HG03135 (cell line): ENCODE data around the gene RLN3.
"Not testable (repeated sequence)": the region's sequence is repeated elsewhere in the genome, so short reads cannot be mapped to it uniquely, and the experiment has no call there.

Experiments
- ATAC-seq: cut with Tn5 transposase; IDR thresholded peaks from one replicate; pipeline ENCODE4 v1.9.1; 2021; ENCODE audit warnings: mild to moderate bottlenecking, moderate library complexity; ENCODE audit not compliant: unreplicated experiment

The RLN3 gene

DNA sequence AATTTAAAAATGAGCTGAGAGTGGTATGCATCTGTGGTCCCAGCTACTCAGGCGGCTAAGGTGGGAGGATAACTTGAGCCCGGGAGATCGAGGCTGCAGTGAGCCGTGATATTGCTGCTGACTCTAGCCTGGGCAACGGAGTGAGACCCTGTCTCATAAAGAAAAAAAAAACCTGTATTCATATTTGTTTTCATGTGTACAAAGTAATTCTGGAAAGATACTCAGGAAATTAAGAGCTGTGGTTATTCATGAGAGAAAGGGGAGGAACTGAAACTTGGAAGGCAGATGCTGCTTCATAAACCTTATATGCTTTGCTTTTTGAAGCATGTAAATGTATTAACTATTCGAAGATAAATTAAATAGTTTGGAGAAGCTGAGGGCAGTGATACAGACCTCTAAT is 8.8 kb upstream of the RLN3 start:
- no peak for ATAC-seq

DNA sequence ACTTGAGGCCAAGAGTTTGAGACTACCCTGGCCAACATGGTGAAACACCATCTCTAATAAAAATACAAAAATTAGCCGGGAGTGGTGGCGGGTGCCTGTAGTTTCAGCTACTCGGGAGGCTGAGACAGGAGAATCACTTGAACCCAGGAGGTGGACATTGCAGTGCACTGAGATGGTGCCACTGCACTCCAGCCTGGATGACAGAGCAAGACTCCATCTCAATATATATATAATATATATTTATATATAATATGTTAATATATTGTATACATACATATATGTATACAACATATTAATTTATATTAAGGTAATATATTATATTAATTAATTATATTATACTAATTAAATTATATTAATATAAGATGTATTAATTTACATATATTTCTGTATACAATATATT is 8.2 kb upstream of the RLN3 start:
- not testable (repeated sequence) for ATAC-seq

DNA sequence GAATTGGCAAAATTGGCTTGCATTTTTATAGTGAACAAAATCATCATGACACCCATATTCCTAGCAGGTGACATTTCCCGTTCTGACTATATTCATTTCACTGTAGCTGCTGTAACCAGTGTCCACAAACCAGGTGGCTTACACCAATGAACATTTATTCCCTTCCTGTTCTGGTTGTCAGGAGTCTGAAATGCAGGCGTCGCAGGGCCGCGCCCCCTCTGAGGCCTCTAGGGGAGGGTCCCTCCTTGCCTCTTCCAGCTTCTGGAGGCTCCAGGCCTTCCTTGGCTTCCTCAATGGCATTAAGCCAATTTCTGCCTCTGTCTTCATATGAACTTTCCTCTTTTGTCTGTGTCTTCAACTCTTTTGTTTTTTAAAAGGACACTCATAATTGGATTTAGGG is 6.5 kb upstream of the RLN3 start:
- ATAC-seq, result no peak

DNA sequence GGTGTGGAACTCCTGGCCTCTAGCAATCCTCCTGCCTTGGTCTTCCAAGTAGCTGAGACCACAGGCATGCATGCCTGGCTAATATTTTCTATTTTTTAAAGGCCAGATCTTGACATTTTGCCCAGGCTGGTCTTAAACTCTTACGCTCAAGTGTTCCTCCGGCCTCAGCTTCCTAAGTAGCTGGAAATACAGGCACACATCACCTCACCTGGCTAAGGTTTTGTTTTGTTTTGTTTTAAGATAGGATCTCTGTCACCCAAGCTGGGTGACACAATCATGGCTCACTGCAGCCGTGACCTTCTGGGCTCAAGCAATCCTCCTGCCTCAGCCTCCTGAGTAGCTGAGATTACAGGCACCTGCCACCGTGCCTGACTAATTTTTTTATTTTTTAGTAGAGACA is 5.5 kb upstream of the RLN3 start:
- no peak for ATAC-seq

DNA sequence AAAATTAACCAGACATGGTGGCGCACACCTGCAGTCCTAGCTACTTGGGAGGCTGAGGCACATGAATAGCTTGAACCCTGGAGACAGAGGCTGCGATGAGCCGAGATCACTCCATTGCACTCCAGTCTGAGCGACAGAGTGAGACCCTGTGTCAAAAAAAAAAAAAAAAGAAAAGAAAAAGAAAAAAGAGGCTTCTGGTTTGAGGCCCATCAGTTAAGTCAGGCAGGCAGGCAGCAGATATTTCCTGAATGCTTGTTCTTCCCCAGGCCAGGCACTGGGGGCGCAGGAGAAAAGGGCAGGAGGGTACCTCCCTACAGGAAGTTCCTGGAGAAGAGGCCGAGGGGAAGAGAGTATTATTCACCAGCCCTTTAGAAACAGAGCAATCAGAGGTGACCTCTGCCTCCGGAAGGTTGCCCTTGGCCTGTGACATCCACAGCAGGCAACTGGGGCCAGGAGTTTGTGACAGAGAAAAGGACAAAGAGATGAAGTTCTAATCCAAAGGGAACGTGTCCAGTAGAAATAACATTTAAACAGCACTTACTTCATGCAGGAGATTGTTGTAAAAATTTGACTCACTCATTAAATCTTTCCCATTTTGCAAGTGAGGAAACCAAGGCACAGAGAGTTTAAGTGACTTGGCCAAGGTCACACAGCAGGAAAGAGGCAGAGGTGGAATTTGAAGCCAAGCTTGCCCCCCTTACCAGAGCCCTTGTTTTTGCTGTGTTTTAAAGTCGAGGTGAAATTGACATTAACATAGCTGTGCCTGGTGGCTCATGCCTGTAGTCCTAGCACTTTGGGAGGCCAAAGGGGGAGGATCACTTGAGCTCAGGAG is 4.3 kb upstream of the RLN3 start:
- ATAC-seq, result no peak

DNA sequence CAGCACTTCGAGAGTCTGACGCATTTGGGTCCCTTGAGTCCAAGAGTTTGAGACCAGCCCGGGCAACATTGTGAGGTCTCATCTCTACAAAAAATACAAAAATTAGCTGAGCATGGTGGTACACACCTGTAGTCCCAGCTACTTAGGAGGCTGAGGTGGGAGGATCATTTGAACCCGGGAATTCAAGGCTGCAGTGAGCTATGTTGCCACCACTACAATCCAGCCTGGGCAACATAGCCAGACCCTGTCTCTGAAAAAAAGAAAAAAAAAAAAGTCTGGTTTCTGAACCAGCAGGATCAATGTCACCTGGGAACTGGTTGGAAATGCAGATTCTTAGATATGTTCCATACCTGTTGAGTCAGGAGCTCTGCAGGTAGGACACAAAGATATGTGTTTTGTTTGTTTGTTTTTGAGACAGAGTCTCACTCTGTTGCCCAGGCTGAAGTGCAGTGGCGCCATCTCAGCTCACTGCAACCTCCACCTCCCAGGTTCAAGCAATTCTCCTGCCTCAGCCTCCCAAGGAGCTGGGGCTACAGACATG is 1.2 kb upstream of the RLN3 start:
- ATAC-seq, result not testable (repeated sequence)

DNA sequence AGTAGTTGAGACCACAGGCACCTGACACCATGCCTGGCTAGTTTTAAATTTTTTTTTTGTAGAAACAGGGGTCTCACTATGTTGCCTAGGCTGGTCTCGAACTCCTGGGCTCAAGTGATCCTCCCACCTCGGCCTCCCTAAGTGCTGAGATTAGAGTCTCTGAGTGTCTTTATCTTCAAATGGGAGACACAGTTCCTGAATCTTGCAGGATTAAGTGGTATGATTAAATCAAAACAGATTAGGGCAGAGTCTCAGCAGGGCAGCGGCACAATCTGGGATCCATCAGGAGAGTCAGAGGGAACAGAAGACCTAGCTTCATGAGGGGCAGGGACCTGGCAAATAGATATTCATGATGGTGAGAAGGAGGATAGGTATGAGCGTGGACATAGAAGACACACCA is 953 bp downstream of the RLN3 start:
- ATAC-seq, result no peak

DNA sequence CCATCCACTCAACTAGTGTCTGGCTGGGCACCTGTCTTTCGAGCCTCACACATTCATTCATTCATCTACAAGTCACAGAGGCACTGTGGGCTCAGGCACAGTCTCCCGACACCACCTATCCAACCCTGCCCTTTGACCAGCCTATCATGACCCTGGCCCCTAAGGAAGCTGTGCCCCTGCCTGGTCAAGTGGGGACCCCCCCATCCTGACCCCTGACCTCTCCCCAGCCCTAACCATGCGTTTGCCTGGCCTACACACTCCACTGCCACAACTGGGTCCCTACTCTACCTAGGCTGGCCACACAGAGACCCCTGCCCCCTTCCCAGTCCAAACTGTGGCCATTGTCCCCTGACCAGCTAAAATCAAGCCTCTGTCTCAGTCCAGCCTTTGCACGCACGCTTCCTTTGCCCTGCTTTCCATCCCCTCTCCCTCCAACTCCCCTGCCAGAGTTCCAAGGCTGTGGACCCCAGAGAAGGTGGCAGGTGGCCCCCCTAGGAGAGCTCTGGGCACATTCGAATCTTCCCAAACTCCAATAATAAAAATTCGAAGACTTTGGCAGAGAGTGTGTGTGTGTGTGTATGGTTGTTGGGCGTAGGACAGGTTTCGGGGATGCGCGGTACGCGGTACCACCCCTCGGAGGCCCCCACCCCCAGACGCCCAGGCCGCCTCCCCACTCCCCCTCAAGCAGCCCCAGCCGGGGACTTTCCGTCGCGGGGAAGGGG is 3.2 kb downstream of the RLN3 start:
- peak; percentile 47 for ATAC-seq

DNA sequence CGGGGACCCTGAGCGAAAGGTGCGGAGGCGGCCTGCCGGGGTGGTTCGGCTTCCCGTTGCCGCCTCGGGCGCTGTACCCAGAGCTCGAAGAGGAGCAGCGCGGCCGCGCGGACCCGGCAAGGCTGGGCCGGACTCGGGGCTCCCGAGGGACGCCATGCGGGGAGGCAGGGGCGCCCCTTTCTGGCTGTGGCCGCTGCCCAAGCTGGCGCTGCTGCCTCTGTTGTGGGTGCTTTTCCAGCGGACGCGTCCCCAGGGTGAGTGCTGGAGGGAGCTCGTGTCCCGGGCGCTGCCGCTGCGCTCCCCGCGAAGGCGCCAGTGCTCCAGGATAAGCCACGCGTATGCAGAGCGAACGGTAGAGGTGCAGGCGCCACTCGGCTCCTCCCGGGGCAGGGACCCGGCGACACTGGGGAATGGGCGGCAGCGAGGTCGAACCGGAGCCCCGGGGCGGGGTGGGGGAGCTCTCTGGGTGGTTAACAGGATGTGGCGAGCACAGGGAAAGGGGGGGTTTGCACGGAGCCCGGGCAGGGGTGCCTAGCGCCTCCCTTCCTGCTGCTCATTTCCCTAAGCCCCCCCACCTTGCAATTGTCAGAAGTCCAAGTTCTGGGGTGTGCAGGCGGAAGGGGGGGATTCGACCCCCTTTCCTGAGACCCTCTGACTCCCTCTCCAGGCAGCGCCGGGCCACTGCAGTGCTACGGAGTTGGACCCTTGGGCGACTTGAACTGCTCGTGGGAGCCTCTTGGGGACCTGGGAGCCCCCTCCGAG is 4.0 kb downstream of the RLN3 start, which contains the start of gene IL27RA:
Gene IL27RA (plus strand): TSS at position 44 of the 762 bp plus-strand sequence. CDS start 111 bp downstream, at position 155.
- ATAC-seq, result peak; percentile 72

DNA sequence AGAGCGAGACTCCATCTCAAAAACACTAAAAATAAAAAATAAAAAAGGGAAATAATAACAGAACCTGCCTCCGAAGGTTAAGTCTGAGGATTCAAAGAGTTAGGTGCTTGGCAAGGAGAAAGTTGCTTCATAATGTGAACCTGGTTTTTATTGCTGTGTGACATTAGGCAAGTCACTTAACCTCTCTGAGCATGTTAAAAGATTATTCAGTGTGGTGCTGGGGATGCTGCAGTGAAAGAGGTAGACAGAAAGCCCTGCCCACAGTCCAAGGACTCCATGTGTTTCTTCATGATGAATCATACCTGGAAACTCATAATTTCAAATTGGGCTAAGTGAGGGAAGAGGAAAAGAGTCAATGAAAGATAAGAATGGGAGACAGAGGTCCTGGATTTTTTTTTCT is 6.0 kb downstream of the RLN3 start:
- no peak for ATAC-seq

DNA sequence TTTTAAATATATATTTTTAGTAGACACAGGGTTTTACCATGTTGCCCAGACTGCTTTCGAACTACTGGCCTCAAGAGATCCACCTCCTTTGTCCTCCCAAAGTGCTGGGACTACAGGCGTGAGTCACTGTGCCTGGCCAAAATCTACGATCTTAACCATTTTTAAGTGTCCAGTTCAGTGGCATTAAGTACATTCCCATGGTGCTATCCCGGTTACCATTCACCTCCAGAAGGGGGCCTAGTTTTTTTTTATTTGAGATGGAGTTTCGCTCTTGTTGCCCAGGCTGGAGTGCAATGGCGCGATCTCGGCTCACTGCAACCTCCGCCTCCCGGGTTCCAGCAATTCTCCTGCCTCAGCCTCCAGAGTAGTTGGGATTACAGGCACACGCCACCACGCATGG is 7.2 kb downstream of the RLN3 start:
- ATAC-seq, result not testable (repeated sequence)

DNA sequence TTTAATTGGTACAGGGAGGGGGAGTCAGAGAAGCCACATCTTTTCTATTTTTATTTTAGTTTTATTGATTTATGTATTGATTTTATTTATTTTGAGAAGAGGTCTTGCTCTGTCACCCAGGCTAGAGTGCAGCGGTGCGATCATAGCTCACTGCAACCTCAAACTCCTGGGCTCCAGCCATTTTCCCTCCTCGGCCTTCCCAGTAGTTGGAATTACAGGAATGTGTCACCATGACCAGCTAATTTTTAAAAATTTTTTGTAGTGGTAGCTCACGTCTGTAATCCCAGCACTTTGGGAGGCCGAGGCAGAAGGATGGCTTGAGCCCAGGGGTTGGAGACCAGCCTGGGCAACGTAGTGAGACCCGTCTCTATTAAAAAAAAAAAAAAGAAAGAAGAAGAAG is 7.8 kb downstream of the RLN3 start:
- ATAC-seq, result no peak

DNA sequence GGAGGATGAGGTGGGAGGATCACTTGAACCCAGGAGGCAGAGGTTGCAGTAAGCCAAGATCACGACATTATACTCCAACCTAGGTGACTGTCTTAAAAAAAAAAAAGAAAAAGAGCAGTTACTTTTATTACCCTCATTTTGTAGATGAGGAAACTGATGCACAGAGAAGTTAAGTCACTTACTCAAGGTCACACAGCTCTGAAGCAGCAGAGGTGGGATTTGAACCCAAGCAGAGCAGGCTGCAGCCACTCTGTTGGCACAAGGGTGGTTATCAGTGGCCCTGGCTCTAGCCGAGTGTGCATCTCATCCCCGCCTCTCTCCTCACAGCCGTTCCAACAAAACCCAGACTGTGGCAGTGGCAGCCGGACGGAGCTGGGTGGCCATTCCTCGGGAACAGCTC is 11.2 kb downstream of the RLN3 start:
- ATAC-seq, result no peak

DNA sequence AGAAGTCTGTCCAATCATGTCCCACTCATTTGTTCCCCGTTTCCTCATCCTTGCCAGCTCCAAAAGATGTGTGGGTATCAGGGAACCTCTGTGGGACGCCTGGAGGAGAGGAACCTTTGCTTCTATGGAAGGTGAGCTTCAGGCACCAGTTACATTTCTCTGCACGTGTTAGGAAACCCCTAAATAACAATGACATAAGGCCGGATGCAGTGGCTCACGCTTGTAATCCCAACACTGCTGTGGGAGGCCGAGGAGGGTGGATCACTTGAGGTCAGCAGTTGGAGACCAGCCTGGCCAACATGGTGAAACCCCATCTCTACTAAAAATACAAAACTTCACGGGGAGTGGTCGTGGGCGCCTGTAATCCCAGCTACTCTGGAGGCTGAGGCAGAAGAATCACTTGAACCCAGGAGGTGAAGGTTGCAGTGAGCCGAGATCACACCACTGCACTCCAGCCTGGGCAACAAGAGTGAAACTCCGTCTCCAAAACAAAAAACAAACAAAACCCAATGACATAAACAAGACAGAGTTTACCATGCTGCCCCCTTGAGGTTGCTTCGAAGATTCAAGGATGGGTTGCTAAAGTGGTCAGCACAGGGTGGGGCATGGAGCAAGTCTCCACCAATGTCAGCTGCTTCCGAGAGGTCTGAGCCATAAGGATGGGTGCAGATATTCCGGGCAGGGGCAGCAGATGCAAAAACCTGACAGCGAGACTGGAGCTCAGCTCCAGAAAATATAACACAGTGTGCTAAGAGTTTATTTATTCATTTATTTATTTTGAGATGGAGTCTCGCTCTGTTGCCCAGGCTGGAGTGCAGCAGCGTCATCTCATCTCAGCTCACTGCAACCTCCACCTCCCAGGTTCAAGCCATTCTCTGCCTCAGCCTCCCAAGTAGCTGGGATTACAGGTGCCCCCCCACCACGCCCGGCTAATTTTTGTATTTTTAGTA is 15.0 kb downstream of the RLN3 start:
- ATAC-seq, result not testable (repeated sequence)

DNA sequence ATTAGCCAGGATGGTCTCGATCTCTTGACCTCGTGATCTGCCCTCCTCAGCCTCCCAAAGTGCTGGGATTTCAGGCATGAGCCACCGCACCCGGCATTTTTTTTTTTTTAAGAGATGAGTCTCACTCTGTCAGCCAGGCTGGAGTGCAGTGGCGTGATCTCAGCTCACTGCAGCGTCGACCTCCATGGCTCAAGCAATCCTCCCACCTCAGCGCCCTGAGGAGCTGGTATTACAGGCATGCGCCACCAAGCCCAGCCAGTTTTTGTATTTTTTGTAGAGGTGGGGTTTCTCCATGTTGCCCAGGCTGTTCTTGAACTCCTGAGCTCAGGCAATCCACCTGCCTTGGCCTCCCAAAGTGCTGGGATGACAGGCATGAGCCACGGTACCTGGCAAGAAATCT is 19.9 kb downstream of the RLN3 start:
- ATAC-seq, result not testable (repeated sequence)

DNA sequence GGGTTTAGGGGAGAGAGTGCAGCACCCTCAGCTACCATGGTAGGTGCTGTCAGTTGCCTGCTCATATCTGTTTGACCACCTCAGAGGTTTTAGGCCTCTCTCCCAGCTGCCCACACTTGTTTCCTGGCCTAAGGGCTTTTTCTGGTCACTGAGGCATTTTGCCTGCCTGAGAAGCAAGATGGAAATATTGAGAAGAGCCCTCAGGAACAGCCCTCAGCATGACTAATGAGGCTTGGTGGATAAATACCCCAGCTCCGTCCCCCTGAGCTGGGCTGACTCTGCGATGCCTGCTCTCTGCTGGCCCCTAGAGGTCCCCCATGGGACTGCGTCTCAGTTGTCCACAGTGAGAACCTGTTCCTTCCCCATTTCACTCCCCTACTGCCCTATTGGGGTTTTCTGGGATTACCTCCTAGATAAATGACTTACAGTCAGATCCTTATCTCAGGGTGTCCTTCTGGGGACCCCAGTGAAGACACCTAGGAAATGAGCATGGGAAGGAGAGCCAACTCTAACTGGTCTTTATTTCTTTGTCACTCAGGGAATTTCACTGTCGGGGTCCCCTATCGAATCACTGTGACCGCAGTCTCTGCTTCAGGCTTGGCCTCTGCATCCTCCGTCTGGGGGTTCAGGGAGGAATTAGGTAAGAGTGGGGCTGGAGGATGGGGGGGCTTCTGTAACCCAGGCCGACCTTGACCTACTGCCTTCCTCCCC is 20.6 kb downstream of the RLN3 start:
- ATAC-seq, result no peak

DNA sequence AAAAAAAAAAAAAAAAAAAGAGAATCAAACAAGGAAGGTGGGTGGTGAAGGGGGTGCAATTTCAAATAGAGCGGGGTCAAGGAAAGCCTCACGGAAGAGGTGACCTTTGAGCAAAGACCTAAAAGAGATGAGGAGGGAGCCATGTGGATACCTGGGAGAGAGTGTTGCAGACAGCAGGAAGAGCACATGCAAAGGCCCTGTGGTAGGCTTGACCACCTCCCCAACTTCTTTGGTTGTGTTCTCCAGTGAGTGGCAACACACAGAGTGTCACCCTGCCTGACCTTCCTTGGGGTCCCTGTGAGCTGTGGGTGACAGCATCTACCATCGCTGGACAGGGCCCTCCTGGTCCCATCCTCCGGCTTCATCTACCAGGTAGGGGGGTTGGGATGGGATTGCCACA is 22.6 kb downstream of the RLN3 start:
- ATAC-seq, result no peak

DNA sequence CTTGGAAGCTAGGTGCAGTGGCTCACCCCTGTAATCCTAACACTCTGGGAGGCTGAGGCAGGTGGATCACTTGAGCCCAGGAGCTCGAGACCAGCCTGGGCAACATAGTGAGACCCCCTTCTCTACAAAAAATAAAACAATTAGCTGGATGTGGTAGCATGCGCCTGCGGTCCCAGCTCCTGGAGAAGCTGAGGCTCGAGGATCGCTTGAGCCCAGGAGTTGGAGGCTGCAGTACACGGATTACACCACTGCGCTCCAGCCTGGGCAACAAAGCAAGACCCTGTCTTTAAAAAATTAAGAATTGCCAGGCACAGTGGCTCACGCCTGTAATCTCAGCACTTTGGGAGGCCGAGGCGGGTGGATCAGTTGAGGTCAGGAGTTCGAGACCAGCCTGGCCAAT is 23.0 kb downstream of the RLN3 start:
- not testable (repeated sequence) for ATAC-seq

DNA sequence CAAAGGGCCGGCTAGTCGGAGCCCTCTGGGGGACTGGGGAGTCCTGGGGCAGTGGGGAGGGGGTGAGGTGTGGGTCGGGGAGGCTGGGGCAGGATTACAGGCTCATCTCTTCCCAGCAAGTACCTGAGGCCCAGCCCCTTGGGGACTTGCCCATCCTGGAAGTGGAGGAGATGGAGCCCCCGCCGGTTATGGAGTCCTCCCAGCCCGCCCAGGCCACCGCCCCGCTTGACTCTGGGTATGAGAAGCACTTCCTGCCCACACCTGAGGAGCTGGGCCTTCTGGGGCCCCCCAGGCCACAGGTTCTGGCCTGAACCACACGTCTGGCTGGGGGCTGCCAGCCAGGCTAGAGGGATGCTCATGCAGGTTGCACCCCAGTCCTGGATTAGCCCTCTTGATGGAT is 24.0 kb downstream of the RLN3 start:
- no peak for ATAC-seq
